Measurements from ENCODE around the gene OR1J2. TPM values are rescaled to one million over a fixed set of nuclear protein-coding genes. Genes with fewer than 3 reads are reported as not detected.

The OR1J2 gene, protein sequence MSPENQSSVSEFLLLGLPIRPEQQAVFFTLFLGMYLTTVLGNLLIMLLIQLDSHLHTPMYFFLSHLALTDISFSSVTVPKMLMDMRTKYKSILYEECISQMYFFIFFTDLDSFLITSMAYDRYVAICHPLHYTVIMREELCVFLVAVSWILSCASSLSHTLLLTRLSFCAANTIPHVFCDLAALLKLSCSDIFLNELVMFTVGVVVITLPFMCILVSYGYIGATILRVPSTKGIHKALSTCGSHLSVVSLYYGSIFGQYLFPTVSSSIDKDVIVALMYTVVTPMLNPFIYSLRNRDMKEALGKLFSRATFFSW
- not detected for polyA plus RNA-seq (2012; ENCODE audit: missing spikeins)

DNA sequence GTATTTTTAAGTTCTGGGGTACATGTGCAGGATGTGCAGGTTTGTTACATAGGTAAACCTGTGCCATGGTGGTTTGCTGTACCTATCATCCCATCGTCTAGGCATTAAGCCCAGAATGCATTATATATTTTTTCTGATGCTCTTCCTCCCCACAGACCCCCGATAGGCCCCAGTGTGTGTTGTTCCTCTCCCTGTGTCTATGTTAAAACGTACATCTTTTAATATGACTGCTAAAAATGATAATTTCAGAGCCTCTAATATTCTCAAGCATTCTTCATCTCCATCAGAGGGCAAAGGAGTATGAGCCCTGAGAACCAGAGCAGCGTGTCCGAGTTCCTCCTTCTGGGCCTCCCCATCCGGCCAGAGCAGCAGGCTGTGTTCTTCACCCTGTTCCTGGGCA lies at the start of gene OR1J2:
Gene OR1J2 (plus strand): TSS at position 301 of the 400 bp plus-strand sequence. CDS start 0 bp downstream, at position 301.
- TF ChIP-seq POLR2A (IDR thresholded peaks at IDR 0.05; ENCODE audit: low read depth, low read length): no peak
- no peak for TF ChIP-seq TAF1 (IDR thresholded peaks at IDR 0.05; ENCODE audit: borderline replicate concordance, low read depth, low read length)
- TF ChIP-seq POLR2AphosphoS5 (IDR thresholded peaks at IDR 0.05; ENCODE audit: low read depth, low read length): no peak
- DNase-seq (ENCODE audit: insufficient read length) (no peak), FAIRE-seq (no peak)

DNA sequence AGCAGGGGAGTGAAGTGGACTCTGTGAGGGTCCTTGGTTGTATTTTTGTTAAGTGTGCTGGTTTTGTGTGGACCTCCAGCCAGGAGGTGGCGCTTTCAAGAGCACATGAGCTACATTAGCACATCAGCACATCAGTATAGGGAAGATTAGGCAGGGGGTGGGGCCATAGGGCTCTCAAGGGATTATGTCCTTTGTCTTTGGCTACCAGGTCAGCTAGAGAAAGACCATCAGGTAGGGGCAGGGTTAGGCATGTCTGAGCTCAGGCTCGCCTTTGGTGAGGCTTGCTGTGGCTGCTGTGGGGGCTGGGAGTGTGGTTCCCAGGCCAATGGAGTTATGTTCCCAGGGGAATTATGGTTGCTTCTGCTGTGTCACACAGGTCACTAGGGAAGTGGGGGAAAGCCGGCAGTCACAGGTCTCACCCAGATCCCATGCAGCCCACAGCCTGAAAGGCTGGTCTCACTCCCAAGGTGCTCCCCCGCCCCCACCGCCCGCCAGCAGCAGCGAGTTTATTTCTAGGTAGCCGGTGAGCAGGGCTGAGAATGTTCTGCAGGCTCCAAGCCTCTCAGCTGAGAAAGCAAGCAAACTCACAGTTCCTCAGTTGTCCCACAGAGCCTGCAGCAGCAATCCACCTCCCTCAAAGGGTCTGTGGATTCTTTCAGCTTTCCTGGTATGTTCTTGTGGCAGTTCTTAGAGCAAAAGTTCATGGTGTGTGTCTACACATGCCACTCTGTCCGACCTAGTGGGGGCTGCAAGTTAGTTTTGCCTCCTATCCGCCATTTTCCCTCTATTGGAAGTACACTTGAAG lies 46.6 kb upstream of the OR1J2 start:
- TF ChIP-seq POLR2A (IDR thresholded peaks at IDR 0.05; ENCODE audit: low read depth, low read length): no peak; the same call in 1 of the 2 replicates
- no peak for TF ChIP-seq TAF1 (IDR thresholded peaks at IDR 0.05; ENCODE audit: borderline replicate concordance, low read depth, low read length)
- no peak for TF ChIP-seq POLR2AphosphoS5 (IDR thresholded peaks at IDR 0.05; ENCODE audit: low read depth, low read length)
- no peak for DNase-seq (ENCODE audit: insufficient read length)
- peak; percentile 33 for FAIRE-seq

DNA sequence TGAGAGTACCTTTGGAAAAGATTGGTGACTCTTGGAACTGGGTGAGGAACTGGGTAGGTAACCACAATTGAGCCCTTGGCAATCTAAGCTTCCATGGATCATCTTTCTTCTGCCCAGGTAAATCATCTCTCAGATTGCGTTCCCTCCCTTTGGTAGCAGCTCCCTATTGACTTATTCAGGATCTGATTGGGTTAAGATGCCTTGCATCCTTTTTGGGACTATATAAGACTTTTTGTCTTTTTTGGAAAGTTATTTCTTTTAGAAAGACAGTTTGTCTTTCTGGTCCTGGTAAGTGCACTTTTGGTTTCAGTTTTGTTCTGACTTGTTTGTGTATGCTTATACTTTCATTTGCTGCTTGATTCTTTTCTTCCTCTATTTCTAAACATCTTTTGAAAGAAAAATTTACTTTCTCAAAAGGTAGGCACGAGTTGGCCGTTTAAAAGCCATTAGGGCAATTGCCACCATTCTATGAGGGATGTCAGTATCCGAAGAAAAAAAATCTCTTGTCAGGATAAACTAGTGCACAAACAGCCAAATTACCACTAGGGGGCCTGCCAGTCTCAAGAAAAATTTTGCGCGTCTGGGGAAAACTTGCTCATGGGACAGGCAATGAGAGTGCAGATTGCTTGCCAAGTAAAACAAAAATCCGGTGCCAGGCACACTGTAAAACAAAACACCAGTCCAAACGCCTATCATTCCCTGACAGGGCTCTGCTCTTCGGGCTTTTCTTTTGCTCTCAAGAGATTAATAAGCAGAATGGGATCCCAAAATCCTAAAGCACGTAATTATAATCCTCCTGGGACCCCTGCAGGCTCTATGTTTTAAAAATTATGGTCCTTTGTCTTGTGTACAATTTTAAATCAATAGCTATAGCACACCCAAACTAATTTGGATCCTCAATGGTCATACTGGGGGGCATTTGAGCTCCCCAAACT lies 45.7 kb upstream of the OR1J2 start:
- TF ChIP-seq POLR2AphosphoS5 (IDR thresholded peaks at IDR 0.05; ENCODE audit: low read depth, low read length): no peak
- no peak for TF ChIP-seq POLR2A (IDR thresholded peaks at IDR 0.05; ENCODE audit: low read depth, low read length)
- no peak for TF ChIP-seq TAF1 (IDR thresholded peaks at IDR 0.05; ENCODE audit: borderline replicate concordance, low read depth, low read length)
- FAIRE-seq (peak; percentile 46), DNase-seq (ENCODE audit: insufficient read length) (peak; percentile 20)

DNA sequence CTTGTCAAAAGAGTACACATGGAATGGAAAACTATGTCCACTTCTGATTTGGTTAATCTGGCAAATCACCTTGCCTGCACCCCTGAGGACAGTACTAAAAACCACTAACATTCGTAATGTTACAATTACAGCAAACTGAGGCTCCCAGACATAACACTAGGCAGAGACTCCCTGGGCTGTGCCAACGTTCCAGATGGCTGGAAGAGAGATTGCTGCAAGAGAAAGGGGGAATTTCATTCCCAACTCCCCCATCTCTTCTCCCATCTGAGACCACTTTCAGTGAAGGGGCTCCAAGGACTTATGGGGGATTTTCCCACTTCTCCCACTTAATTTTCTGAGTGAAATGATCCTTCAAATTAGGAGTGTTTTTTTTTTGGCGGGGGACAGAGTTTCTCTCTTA lies 44.1 kb upstream of the OR1J2 start:
- DNase-seq (ENCODE audit: insufficient read length): no peak
- FAIRE-seq: no peak
- no peak for TF ChIP-seq TAF1 (IDR thresholded peaks at IDR 0.05; ENCODE audit: borderline replicate concordance, low read depth, low read length)
- TF ChIP-seq POLR2AphosphoS5 (IDR thresholded peaks at IDR 0.05; ENCODE audit: low read depth, low read length): no peak
- no peak for TF ChIP-seq POLR2A (IDR thresholded peaks at IDR 0.05; ENCODE audit: low read depth, low read length)

DNA sequence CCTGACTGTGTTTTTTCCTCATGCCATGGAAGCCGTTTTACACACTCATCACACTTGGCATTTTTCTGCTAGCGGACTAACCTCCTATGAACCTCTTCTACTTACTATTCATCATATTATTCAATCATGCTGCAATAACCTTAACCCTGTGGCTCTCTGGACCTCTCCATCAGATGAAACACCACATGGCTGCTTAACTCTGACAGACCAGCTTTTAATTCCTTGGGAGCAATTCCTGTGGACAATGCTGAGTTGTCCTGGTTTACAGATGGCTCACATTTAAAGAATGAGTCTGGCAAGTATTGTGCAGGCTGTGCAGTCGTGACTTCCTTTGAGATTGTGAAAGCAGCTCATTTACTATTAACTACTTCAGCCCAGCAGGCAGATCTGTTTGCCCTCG lies 41.9 kb upstream of the OR1J2 start:
- TF ChIP-seq TAF1 (IDR thresholded peaks at IDR 0.05; ENCODE audit: borderline replicate concordance, low read depth, low read length): no peak
- TF ChIP-seq POLR2A (IDR thresholded peaks at IDR 0.05; ENCODE audit: low read depth, low read length): no peak
- DNase-seq (ENCODE audit: insufficient read length): no peak
- no peak for FAIRE-seq

DNA sequence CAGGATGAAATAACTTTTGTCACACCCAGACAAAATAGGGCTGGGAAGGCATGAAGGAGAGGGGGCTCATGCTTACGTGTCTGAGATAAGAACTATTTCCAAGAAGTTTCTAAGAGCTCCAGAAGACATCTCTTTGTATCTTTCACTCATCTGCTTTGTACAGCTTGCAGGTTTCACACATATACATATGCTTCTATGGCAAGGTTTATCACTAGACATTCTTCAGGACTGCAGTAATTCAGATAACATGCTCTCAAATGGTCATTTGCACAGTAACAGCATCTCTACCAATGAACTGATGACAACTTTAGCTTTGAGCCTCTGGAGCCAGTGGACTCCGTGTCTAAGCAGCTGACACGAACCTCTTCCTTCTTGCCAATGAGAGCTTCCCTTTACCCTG lies 36.0 kb upstream of the OR1J2 start:
- TF ChIP-seq POLR2A (IDR thresholded peaks at IDR 0.05; ENCODE audit: low read depth, low read length) (no peak), POLR2AphosphoS5 (IDR thresholded peaks at IDR 0.05; ENCODE audit: low read depth, low read length) (no peak), TAF1 (IDR thresholded peaks at IDR 0.05; ENCODE audit: borderline replicate concordance, low read depth, low read length) (no peak)
- DNase-seq (ENCODE audit: insufficient read length): no peak
- FAIRE-seq: no peak

DNA sequence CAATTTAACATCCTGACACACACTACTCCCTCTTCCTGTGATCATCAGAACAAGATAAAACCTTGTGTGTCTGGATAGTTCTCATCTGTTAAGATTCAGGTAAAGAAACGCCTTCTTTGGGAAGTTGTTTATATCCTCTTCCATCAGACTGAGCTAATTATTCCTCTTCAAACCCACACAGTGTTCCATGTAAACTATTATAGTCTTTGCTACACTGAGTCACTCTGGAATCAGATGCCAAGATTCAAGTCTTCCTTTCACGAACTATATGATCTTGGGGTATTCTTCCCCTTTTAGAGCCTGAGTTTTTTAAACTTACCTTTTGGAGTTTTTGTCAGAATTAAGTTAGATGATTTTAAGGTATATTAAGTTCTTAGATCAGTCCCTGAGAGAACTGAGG lies 34.9 kb upstream of the OR1J2 start:
- FAIRE-seq (no peak), DNase-seq (ENCODE audit: insufficient read length) (no peak)
- TF ChIP-seq POLR2A (IDR thresholded peaks at IDR 0.05; ENCODE audit: low read depth, low read length) (no peak), TAF1 (IDR thresholded peaks at IDR 0.05; ENCODE audit: borderline replicate concordance, low read depth, low read length) (no peak), POLR2AphosphoS5 (IDR thresholded peaks at IDR 0.05; ENCODE audit: low read depth, low read length) (no peak)

DNA sequence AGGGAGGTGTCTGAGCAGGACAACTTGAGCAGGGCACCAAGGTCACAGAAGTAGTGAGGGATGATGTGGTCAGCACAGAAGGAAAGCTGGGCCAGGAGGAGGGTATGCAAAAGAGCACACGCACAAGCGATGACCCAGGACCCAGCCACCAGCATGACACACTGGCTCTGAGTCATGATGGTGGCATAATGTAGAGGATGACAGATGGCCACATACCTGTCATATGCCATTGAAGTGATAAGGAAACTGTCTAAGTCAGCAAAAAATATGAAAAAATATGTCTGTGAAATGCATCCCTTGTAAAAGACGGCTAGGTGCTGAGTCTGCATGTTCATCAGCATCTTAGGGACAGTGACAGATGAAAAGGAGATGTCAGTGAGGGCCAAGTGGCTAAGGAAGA lies 33.3 kb upstream of the OR1J2 start:
- no peak for TF ChIP-seq TAF1 (IDR thresholded peaks at IDR 0.05; ENCODE audit: borderline replicate concordance, low read depth, low read length)
- TF ChIP-seq POLR2A (IDR thresholded peaks at IDR 0.05; ENCODE audit: low read depth, low read length): no peak
- no peak for TF ChIP-seq POLR2AphosphoS5 (IDR thresholded peaks at IDR 0.05; ENCODE audit: low read depth, low read length)
- DNase-seq (ENCODE audit: insufficient read length) (no peak), FAIRE-seq (no peak)

DNA sequence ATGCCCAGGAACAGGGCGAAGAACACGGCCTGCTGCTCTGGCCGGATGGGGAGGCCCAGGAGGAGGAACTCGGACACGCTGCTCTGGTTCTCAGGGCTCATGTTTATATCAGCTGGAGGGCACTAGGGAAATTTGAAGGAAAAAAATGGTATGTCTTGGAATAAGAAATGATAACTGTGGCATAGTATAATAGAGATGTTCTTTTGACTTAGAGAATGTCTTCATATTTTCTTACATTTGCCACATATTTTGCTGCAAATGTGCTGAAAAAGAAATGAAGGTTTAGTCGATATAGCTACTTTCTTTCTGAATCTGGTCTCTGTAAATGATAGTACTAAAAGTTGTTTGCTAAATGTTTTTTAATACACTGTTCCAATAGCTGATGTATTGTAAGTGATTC lies 32.8 kb upstream of the OR1J2 start, which contains the start of gene OR1J1:
Gene OR1J1 (minus strand): TSS at position 101 of the 400 bp plus-strand sequence. CDS start 0 bp downstream, at position 101.
- FAIRE-seq: no peak
- DNase-seq (ENCODE audit: insufficient read length): no peak
- TF ChIP-seq POLR2A (IDR thresholded peaks at IDR 0.05; ENCODE audit: low read depth, low read length) (no peak), TAF1 (IDR thresholded peaks at IDR 0.05; ENCODE audit: borderline replicate concordance, low read depth, low read length) (no peak), POLR2AphosphoS5 (IDR thresholded peaks at IDR 0.05; ENCODE audit: low read depth, low read length) (no peak)

DNA sequence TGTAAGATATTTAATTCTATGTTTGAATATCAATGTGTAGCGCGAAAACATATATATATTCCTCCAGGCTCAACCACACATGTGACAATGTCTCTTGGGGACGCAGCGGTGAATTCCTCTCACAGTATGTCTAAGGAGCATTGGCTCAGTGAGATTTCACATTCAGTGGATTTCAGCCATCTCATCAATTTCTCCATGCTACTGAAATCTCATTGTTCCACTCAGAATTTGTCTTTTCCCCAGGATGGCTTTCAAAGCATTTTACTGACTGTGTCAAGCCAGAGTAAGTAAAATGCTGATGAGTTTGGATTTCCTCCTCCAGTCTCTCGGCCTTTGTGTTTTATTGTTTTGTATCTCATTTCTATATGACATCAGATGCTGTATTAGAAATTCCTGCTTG lies 31.5 kb upstream of the OR1J2 start:
- no peak for DNase-seq (ENCODE audit: insufficient read length)
- TF ChIP-seq POLR2A (IDR thresholded peaks at IDR 0.05; ENCODE audit: low read depth, low read length) (no peak), TAF1 (IDR thresholded peaks at IDR 0.05; ENCODE audit: borderline replicate concordance, low read depth, low read length) (no peak), POLR2AphosphoS5 (IDR thresholded peaks at IDR 0.05; ENCODE audit: low read depth, low read length) (no peak)
- no peak for FAIRE-seq

DNA sequence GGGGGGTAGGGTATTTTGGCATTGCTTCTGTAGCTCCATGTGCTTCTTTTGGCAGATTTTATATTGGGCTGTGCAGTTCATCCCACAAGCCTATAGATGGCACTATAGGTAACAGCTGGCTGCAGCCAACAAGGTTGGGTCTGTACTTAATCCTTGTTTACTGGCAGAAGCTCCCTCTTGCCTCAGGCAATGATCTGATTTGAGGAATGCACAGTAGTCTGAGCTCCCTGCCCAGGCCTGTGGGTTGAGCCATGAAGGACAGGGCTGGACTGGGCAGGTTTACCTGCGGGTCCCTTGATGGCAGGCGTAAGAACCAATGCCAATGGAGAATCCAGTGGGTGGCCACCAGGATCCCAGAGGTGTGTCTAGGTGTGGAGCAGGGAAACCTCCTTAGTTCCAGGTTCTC lies 11.7 kb upstream of the OR1J2 start:
- FAIRE-seq: peak; percentile 65
- TF ChIP-seq POLR2AphosphoS5 (IDR thresholded peaks at IDR 0.05; ENCODE audit: low read depth, low read length) (no peak), TAF1 (IDR thresholded peaks at IDR 0.05; ENCODE audit: borderline replicate concordance, low read depth, low read length) (no peak), POLR2A (IDR thresholded peaks at IDR 0.05; ENCODE audit: low read depth, low read length) (no peak)
- no peak for DNase-seq (ENCODE audit: insufficient read length)
